HEK293 (cell line): Measurements from ENCODE around the gene PRPF19.

Experiments used
- GLIS1 ChIP-seq: fragments of 450-650 bp; formaldehyde crosslinking; IDR thresholded peaks from 2 replicates; pipeline ENCODE4 v1.5.1; 2016; ENCODE audit warnings: missing biosample characterization, missing genetic modification characterization
- HOXD13 ChIP-seq: sonication (generic); formaldehyde crosslinking; IDR thresholded peaks from 2 replicates; pipeline ENCODE4 v1.8.0; 2022; ENCODE audit warnings: missing genetic modification reagents, borderline replicate concordance
- MYNN ChIP-seq: fragments of 450-650 bp; formaldehyde crosslinking; IDR thresholded peaks from 2 replicates; pipeline ENCODE4 v1.5.1; 2016; ENCODE audit warnings: missing biosample characterization, missing genetic modification characterization, borderline replicate concordance
- OVOL3 ChIP-seq: fragments of 450-650 bp; formaldehyde crosslinking; IDR thresholded peaks from 2 replicates; pipeline ENCODE4 v1.5.1; 2016; ENCODE audit warnings: missing biosample characterization, missing genetic modification characterization
- SP2 ChIP-seq: fragments of 450-650 bp; formaldehyde crosslinking; IDR thresholded peaks from 2 replicates; pipeline ENCODE4 v1.5.1; 2016; ENCODE audit warnings: missing biosample characterization, missing genetic modification characterization
- SP3 ChIP-seq: fragments of 450-650 bp; formaldehyde crosslinking; IDR thresholded peaks from 2 replicates; pipeline ENCODE4 v1.5.1; 2016; ENCODE audit warnings: missing biosample characterization, missing genetic modification characterization
- SP7 ChIP-seq: fragments of 450-650 bp; formaldehyde crosslinking; IDR thresholded peaks from 2 replicates; pipeline ENCODE4 v1.5.1; 2016; ENCODE audit warnings: missing biosample characterization, missing genetic modification characterization
- ZBTB17 ChIP-seq: fragments of 450-650 bp; formaldehyde crosslinking; IDR thresholded peaks from 2 replicates; pipeline ENCODE4 v1.5.1; 2016; ENCODE audit warnings: missing biosample characterization, missing genetic modification characterization
- ZEB2 ChIP-seq: fragments of 450-650 bp; formaldehyde crosslinking; IDR thresholded peaks from 2 replicates; pipeline ENCODE4 v1.5.1; 2016; ENCODE audit warnings: missing biosample characterization, missing genetic modification characterization
- ZNF19 ChIP-seq: fragments of 450-650 bp; formaldehyde crosslinking; IDR thresholded peaks from 2 replicates; pipeline ENCODE4; 2016; ENCODE audit warnings: missing biosample characterization, missing genetic modification characterization, low read depth
- ZNF423 ChIP-seq: fragments of 450-650 bp; formaldehyde crosslinking; IDR thresholded peaks from 2 replicates; pipeline ENCODE4 v1.5.1; 2016; ENCODE audit warnings: missing biosample characterization, missing genetic modification characterization
- ZNF433 ChIP-seq: fragments of 450-650 bp; formaldehyde crosslinking; IDR thresholded peaks from 2 replicates; pipeline ENCODE4 v1.5.1; 2016; ENCODE audit warnings: missing biosample characterization, missing genetic modification characterization, low read depth
- ZNF501 ChIP-seq: fragments of 450-650 bp; formaldehyde crosslinking; IDR thresholded peaks from 2 replicates; pipeline ENCODE4 v1.5.1; 2016; ENCODE audit warnings: missing biosample characterization, missing genetic modification characterization
- ZNF664 ChIP-seq: fragments of 450-650 bp; formaldehyde crosslinking; IDR thresholded peaks from 2 replicates; pipeline ENCODE4 v1.5.1; 2016; ENCODE audit warnings: missing biosample characterization, missing genetic modification characterization
- ZNF830 ChIP-seq: fragments of 450-650 bp; IDR thresholded peaks from 2 replicates; pipeline ENCODE4 v1.5.0; 2018; ENCODE audit warnings: missing biosample characterization, missing genetic modification characterization, low read depth, mild to moderate bottlenecking, moderate library complexity
- ZXDB ChIP-seq: fragments of 450-650 bp; formaldehyde crosslinking; IDR thresholded peaks from 2 replicates; pipeline ENCODE4 v1.5.1; 2016; ENCODE audit warnings: missing biosample characterization, missing genetic modification characterization
- TF ChIP-seq, protein P1 (sequence below): fragments of 450-650 bp; formaldehyde crosslinking; IDR thresholded peaks from 2 replicates; pipeline ENCODE4 v1.5.1; 2016; ENCODE audit warnings: missing biosample characterization, missing genetic modification characterization
- TF ChIP-seq, protein P2 (sequence below): fragments of 450-650 bp; formaldehyde crosslinking; IDR thresholded peaks from 2 replicates; pipeline ENCODE4 v1.5.1; 2017; ENCODE audit warnings: missing biosample characterization, missing genetic modification characterization
- TF ChIP-seq, protein P3 (sequence below): fragments of 450-650 bp; formaldehyde crosslinking; conservative IDR thresholded peaks from 2 replicates; pipeline ENCODE4 v1.5.1; 2016; ENCODE audit warnings: low read depth, missing biosample characterization, missing genetic modification characterization
- TF ChIP-seq, protein P4 (sequence below): fragments of 450-650 bp; IDR thresholded peaks from 2 replicates; pipeline ENCODE4 v1.5.1; 2018; ENCODE audit warnings: missing biosample characterization, mild to moderate bottlenecking, missing genetic modification characterization
- TF ChIP-seq, protein P5 (sequence below): fragments of 450-650 bp; formaldehyde crosslinking; IDR thresholded peaks from 2 replicates; pipeline ENCODE4 v1.5.1; 2016; ENCODE audit warnings: missing biosample characterization, missing genetic modification characterization
- TF ChIP-seq, protein P6 (sequence below): fragments of 450-650 bp; formaldehyde crosslinking; conservative IDR thresholded peaks from 2 replicates; pipeline ENCODE4 v1.5.1; 2016; ENCODE audit warnings: low read depth, missing biosample characterization, missing genetic modification characterization

The PRPF19 gene

DNA sequence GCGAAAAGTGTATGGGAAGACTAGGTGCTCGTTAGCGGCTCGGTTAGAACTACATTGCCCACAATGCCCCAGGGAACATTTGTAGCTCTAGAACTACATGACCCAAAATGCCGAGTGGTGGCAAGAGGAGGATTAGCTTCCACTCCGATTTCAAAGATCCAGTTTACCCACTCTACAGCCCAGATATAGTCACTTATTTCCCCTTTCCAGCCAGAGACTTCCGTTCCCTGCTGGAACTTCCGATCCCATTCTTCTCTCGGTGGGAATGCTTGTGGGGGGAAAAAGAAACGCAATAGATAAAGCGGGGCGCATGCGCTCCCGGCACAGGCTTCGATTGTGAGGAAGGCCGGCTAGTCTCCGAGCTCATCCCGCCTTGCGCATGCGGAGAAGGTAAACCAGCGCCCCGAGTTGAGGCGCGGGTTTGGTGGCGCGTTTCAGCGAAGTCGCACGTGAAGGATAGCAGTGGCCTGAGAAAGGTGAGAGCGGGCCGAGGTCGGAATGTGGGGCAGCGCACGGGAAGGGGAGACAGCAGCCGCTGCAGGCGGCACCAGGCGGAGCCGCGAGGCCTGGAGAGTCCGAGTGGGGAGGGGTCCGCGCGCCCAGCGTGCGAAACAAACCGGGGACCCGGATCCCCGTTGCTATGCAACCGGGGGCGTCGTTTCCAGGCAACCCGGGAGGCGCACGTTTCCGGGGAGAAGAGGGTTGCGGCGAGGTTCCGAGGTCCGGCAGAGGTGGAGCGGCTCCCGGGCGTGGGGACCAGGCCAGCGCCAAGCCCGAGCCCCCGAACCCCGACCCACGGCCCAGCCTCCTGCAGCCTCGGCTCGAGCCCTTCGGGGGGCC is 7.6 kb upstream of the PRPF19 start, which contains the start of gene TMEM109 (continued):
- TF ChIP-seq, protein P1, sequence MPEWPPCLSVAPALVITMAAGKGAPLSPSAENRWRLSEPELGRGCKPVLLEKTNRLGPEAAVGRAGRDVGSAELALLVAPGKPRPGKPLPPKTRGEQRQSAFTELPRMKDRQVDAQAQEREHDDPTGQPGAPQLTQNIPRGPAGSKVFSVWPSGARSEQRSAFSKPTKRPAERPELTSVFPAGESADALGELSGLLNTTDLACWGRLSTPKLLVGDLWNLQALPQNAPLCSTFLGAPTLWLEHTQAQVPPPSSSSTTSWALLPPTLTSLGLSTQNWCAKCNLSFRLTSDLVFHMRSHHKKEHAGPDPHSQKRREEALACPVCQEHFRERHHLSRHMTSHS (tag by site-specific recombination): no peak
- TF ChIP-seq ZNF501 (tag by site-specific recombination): peak; percentile 52; the same call in 1 of the 2 replicates
- TF ChIP-seq HOXD13 (CRISPR knock-in tag): no peak
- TF ChIP-seq ZEB2 (tag by site-specific recombination): peak; percentile 51; the same call in 1 of the 2 replicates
- TF ChIP-seq ZBTB17: peak; percentile 95
- TF ChIP-seq GLIS1 (tag by site-specific recombination): no peak
- 0 out of 2 replicates have a peak, but pooled peaks have one; percentile 53 for TF ChIP-seq SP3 (tag by site-specific recombination)
- peak; percentile 20; the same call in 1 of the 2 replicates for TF ChIP-seq SP7
- TF ChIP-seq, protein P2, sequence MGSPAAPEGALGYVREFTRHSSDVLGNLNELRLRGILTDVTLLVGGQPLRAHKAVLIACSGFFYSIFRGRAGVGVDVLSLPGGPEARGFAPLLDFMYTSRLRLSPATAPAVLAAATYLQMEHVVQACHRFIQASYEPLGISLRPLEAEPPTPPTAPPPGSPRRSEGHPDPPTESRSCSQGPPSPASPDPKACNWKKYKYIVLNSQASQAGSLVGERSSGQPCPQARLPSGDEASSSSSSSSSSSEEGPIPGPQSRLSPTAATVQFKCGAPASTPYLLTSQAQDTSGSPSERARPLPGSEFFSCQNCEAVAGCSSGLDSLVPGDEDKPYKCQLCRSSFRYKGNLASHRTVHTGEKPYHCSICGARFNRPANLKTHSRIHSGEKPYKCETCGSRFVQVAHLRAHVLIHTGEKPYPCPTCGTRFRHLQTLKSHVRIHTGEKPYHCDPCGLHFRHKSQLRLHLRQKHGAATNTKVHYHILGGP (tag by site-specific recombination): no peak
- TF ChIP-seq, protein P3, sequence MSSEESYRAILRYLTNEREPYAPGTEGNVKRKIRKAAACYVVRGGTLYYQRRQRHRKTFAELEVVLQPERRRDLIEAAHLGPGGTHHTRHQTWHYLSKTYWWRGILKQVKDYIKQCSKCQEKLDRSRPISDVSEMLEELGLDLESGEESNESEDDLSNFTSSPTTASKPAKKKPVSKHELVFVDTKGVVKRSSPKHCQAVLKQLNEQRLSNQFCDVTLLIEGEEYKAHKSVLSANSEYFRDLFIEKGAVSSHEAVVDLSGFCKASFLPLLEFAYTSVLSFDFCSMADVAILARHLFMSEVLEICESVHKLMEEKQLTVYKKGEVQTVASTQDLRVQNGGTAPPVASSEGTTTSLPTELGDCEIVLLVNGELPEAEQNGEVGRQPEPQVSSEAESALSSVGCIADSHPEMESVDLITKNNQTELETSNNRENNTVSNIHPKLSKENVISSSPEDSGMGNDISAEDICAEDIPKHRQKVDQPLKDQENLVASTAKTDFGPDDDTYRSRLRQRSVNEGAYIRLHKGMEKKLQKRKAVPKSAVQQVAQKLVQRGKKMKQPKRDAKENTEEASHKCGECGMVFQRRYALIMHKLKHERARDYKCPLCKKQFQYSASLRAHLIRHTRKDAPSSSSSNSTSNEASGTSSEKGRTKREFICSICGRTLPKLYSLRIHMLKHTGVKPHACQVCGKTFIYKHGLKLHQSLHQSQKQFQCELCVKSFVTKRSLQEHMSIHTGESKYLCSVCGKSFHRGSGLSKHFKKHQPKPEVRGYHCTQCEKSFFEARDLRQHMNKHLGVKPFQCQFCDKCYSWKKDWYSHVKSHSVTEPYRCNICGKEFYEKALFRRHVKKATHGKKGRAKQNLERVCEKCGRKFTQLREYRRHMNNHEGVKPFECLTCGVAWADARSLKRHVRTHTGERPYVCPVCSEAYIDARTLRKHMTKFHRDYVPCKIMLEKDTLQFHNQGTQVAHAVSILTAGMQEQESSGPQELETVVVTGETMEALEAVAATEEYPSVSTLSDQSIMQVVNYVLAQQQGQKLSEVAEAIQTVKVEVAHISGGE (tag by site-specific recombination): peak; percentile 70; the same call in 1 of the 2 replicates
- TF ChIP-seq, protein P4, sequence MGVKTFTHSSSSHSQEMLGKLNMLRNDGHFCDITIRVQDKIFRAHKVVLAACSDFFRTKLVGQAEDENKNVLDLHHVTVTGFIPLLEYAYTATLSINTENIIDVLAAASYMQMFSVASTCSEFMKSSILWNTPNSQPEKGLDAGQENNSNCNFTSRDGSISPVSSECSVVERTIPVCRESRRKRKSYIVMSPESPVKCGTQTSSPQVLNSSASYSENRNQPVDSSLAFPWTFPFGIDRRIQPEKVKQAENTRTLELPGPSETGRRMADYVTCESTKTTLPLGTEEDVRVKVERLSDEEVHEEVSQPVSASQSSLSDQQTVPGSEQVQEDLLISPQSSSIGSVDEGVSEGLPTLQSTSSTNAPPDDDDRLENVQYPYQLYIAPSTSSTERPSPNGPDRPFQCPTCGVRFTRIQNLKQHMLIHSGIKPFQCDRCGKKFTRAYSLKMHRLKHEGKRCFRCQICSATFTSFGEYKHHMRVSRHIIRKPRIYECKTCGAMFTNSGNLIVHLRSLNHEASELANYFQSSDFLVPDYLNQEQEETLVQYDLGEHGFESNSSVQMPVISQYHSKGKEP: no peak
- no peak for TF ChIP-seq ZNF19 (tag by site-specific recombination)
- no peak for TF ChIP-seq ZNF664 (tag by site-specific recombination)
- TF ChIP-seq, protein P5, sequence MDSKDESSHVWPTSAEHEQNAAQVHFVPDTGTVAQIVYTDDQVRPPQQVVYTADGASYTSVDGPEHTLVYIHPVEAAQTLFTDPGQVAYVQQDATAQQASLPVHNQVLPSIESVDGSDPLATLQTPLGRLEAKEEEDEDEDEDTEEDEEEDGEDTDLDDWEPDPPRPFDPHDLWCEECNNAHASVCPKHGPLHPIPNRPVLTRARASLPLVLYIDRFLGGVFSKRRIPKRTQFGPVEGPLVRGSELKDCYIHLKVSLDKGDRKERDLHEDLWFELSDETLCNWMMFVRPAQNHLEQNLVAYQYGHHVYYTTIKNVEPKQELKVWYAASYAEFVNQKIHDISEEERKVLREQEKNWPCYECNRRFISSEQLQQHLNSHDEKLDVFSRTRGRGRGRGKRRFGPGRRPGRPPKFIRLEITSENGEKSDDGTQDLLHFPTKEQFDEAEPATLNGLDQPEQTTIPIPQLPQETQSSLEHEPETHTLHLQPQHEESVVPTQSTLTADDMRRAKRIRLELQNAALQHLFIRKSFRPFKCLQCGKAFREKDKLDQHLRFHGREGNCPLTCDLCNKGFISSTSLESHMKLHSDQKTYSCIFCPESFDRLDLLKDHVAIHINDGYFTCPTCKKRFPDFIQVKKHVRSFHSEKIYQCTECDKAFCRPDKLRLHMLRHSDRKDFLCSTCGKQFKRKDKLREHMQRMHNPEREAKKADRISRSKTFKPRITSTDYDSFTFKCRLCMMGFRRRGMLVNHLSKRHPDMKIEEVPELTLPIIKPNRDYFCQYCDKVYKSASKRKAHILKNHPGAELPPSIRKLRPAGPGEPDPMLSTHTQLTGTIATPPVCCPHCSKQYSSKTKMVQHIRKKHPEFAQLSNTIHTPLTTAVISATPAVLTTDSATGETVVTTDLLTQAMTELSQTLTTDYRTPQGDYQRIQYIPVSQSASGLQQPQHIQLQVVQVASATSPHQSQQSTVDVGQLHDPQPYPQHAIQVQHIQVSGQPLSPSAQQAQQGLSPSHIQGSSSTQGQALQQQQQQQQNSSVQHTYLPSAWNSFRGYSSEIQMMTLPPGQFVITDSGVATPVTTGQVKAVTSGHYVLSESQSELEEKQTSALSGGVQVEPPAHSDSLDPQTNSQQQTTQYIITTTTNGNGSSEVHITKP (tag by site-specific recombination): peak; percentile 50
- TF ChIP-seq, protein P6, sequence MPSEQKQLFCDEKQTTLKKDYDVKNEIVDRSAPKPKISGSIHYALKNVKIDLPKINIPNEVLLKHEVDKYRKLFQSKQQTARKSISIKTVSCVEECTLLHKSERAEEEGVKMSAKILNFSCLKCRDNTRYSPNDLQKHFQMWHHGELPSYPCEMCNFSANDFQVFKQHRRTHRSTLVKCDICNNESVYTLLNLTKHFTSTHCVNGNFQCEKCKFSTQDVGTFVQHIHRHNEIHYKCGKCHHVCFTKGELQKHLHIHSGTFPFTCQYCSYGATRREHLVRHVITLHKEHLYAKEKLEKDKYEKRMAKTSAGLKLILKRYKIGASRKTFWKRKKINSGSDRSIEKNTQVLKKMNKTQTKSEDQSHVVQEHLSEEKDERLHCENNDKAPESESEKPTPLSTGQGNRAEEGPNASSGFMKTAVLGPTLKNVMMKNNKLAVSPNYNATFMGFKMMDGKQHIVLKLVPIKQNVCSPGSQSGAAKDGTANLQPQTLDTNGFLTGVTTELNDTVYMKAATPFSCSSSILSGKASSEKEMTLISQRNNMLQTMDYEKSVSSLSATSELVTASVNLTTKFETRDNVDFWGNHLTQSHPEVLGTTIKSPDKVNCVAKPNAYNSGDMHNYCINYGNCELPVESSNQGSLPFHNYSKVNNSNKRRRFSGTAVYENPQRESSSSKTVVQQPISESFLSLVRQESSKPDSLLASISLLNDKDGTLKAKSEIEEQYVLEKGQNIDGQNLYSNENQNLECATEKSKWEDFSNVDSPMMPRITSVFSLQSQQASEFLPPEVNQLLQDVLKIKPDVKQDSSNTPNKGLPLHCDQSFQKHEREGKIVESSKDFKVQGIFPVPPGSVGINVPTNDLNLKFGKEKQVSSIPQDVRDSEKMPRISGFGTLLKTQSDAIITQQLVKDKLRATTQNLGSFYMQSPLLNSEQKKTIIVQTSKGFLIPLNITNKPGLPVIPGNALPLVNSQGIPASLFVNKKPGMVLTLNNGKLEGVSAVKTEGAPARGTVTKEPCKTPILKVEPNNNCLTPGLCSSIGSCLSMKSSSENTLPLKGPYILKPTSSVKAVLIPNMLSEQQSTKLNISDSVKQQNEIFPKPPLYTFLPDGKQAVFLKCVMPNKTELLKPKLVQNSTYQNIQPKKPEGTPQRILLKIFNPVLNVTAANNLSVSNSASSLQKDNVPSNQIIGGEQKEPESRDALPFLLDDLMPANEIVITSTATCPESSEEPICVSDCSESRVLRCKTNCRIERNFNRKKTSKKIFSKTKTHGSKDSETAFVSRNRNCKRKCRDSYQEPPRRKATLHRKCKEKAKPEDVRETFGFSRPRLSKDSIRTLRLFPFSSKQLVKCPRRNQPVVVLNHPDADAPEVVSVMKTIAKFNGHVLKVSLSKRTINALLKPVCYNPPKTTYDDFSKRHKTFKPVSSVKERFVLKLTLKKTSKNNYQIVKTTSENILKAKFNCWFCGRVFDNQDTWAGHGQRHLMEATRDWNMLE (tag by site-specific recombination): 0 out of 2 replicates have a peak, but pooled peaks have one; percentile 46
- TF ChIP-seq ZNF830 (tag by site-specific recombination): no peak
- peak; percentile 47 for TF ChIP-seq SP2 (tag by site-specific recombination)
- peak; percentile 19; the same call in 1 of the 2 replicates for TF ChIP-seq ZNF423
- TF ChIP-seq MYNN (tag by site-specific recombination): peak; percentile 99
- TF ChIP-seq ZXDB: peak; percentile 60; the same call in 1 of the 2 replicates
- TF ChIP-seq ZNF433 (tag by site-specific recombination): no peak
- no peak for TF ChIP-seq OVOL3 (tag by site-specific recombination)
